GM13976 (cell line): ENCODE results near the gene UTP18.

Source experiments
- DNase-seq: peaks from one replicate; pipeline ENCODE4 v3.0.0; 2012; ENCODE audit warnings: low spot score
- CTCF ChIP-seq: IDR thresholded peaks from 2 replicates; pipeline ENCODE4 v1.5.1; 2012; ENCODE audit warnings: borderline replicate concordance, mild to moderate bottlenecking; ENCODE audit not compliant: insufficient read depth; ENCODE audit errors: extremely low read depth, missing control alignments, control extremely low read depth
- in situ Hi-C: fragments of 300-500 bp; cut with MboI; formaldehyde crosslinking; loops from one replicate; pipeline ENCODE4 v1.12.0; 2022; ENCODE audit warnings: low sequenced_read_pairs, mixed read lengths, inconsistent platforms; ENCODE audit not compliant: unreplicated experiment

UTP18 gene

DNA sequence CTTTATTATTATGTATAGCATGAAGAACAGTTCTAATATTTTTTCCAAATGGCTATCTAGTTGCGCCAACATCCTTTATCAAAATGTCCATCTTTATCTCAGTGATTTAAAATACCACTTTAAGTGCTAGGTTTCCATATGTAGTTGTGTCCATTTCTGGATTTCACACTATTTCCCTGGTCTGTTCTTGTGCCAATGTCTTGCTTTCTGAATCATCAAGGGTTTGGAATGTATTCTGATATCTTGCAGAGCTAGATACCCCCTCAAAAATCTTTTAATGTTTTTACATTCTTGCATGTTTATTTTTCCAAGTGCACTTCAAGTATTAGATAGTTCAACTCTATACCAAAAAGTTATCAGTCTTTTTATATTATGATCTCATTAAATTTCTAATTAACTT is 14.8 kb upstream of the UTP18 start:
- no peak for TF ChIP-seq CTCF
- no peak for DNase-seq
- in situ Hi-C loops, result no loop called here

DNA sequence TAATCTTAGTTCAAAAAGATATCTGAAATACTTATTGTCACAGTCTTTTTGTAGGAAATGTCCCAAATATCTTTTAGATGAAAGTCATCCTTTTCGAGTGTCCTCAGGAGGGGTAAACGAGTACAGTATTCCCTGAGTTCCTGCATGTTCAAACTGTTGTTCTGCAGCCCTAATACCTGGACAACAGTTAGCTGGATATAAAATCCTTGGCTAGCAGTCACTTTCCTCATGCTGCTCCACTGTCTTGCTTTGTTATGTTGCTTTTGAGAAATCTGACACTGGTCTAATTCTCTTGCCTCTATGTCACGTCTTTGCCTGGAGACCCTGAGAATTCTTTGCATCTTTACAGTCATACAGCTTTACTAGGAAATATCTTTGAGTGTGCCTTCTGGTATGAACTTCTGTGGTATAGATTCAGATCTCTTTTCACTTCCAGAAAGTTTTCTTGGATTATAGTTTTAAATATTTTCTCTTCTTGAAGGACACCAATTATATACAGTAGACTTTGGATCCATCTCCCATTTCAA is 10.0 kb upstream of the UTP18 start:
- in situ Hi-C loops, result no loop called here
- no peak for DNase-seq
- no peak for TF ChIP-seq CTCF

- DNase-seq, result no peak
- in situ Hi-C loops, result no loop called here
Measured at GRCh38 chr17:51251010-51251409, 9.3 kb upstream of the UTP18 start.

GRCh38 chr17:51255673-51256072 is 4.7 kb upstream of the UTP18 start:
- no peak for TF ChIP-seq CTCF
- DNase-seq, result no peak
- in situ Hi-C loops, result no loop called here

More at GRCh38 chr17:51251010-51251409, 9.3 kb upstream of the UTP18 start:
- no peak for TF ChIP-seq CTCF

DNA sequence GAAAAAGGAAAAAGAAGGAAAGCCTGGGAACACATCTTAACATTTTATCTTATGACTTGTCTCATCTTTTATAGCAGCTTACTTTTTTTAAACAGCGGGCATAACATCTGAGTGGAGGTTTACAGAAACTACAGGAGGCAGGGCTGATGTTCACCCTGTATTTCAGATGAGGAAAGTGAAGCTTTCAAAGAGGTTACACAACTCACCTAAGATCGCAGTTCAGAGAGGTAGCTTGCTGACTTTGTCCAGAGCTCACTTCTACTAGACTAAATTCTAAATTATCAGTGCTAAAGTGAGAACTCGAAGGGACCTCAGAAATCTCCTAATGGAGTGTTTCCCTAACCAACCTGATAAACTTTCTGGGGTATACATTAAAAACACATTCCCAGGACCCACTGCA is 4.2 kb upstream of the UTP18 start:
- TF ChIP-seq CTCF, result no peak
- in situ Hi-C loops, result no loop called here
- no peak for DNase-seq

GRCh38 chr17:51257150-51258081 is 2.9 kb upstream of the UTP18 start:
- DNase-seq, result no peak
- in situ Hi-C loops, result no loop called here
- TF ChIP-seq CTCF, result no peak
